GM12891 (cell line): ENCODE measurements around the gene SRMS.
A peak's percentile ranks its signal among the peaks of the same experiment; 100 is the strongest.

Experiments used
- DNase-seq: peaks from one replicate; pipeline ENCODE4 v3.0.0; 2011; ENCODE audit warnings: low spot score; ENCODE audit not compliant: insufficient read length
- FAIRE-seq: peaks from 2 replicates; lab custom pipeline; 2011; peaks lifted over from hg19 to GRCh38; lab: Jason Lieb, UNC
- PAX5 ChIP-seq: IDR thresholded peaks from 2 replicates; pipeline ENCODE4 v1.6.1; 2011; ENCODE audit warnings: low read length, moderate library complexity, mild to moderate bottlenecking; ENCODE audit not compliant: insufficient read depth, severe bottlenecking
- POLR2A ChIP-seq: IDR thresholded peaks from 2 replicates; pipeline ENCODE4 v1.6.1; 2011; ENCODE audit warnings: low read depth, low read length, control low read depth
- POLR2AphosphoS5 ChIP-seq: IDR thresholded peaks from 2 replicates; pipeline ENCODE4 v1.6.1; 2011; ENCODE audit warnings: low read depth, low read length, control low read depth
- POU2F2 ChIP-seq: IDR thresholded peaks from 2 replicates; pipeline ENCODE4 v1.6.1; 2011; ENCODE audit warnings: low read depth, mild to moderate bottlenecking, control low read depth, low read length, moderate library complexity
- SPI1 ChIP-seq: IDR thresholded peaks from 2 replicates; pipeline ENCODE4 v1.6.1; 2011; ENCODE audit warnings: low read depth, low read length, control low read depth
- TAF1 ChIP-seq: IDR thresholded peaks from 2 replicates; pipeline ENCODE4 v1.6.1; 2011; ENCODE audit warnings: low read depth, low read length, control low read depth

The SRMS gene

GRCh38 chr20:63522981-63523611 lies 24.5 kb downstream of the SRMS start:
- DNase-seq = no peak
- no peak for FAIRE-seq
- TF ChIP-seq PAX5 (no peak), POLR2A (no peak), SPI1 (no peak), POU2F2 (no peak), POLR2AphosphoS5 (no peak; the same call in 1 of the 2 replicates), TAF1 (no peak)

- TF ChIP-seq POLR2A (no peak), POLR2AphosphoS5 (no peak), SPI1 (no peak)
- FAIRE-seq (no peak), DNase-seq (no peak)
Observed at GRCh38 chr20:63522091-63522868, 25.3 kb downstream of the SRMS start.

- no peak for DNase-seq
- TF ChIP-seq SPI1 = no peak
- TF ChIP-seq PAX5 = no peak
- no peak for TF ChIP-seq TAF1
- no peak for TF ChIP-seq POLR2AphosphoS5
- no peak for TF ChIP-seq POLR2A
- no peak for TF ChIP-seq POU2F2
Observed at GRCh38 chr20:63521602-63522001, 25.9 kb downstream of the SRMS start.

GRCh38 chr20:63520934-63521601 lies 26.5 kb downstream of the SRMS start:
- FAIRE-seq = peak; percentile 70
- TF ChIP-seq POLR2A = no peak
- no peak for TF ChIP-seq TAF1
- TF ChIP-seq SPI1 = no peak
- TF ChIP-seq PAX5 = no peak
- no peak for TF ChIP-seq POLR2AphosphoS5
- TF ChIP-seq POU2F2 = no peak
- no peak for DNase-seq

More at GRCh38 chr20:63521602-63522001, 25.9 kb downstream of the SRMS start:
- no peak for FAIRE-seq

- TF ChIP-seq POLR2A = no peak
- TF ChIP-seq POLR2AphosphoS5 = peak; percentile 75
- TF ChIP-seq TAF1 = peak; percentile 61; the same call in 1 of the 2 replicates
- FAIRE-seq = peak; percentile 94
- DNase-seq = peak; percentile 98
Observed at GRCh38 chr20:63520504-63520933, 27.0 kb downstream of the SRMS start, which contains the start of gene PPDPF. Gene PPDPF (plus strand): TSS chr20:63520765. CDS start chr20:63521309, 544 bp downstream.

GRCh38 chr20:63519668-63520503 lies 27.7 kb downstream of the SRMS start:
- TF ChIP-seq POLR2AphosphoS5 = no peak
- TF ChIP-seq POU2F2 = no peak
- no peak for TF ChIP-seq SPI1
- no peak for TF ChIP-seq PAX5
- TF ChIP-seq TAF1 = no peak
- TF ChIP-seq POLR2A = no peak
- DNase-seq (no peak), FAIRE-seq (peak; percentile 31)

- FAIRE-seq = no peak
- no peak for TF ChIP-seq TAF1
- no peak for TF ChIP-seq SPI1
- DNase-seq = no peak
Observed at GRCh38 chr20:63518946-63519667, 28.4 kb downstream of the SRMS start.

GRCh38 chr20:63518351-63518861 lies 29.1 kb downstream of the SRMS start:
- FAIRE-seq (no peak), DNase-seq (no peak)
- TF ChIP-seq POLR2AphosphoS5 (no peak), POU2F2 (no peak), POLR2A (no peak), TAF1 (no peak)
